ENCODE measurements around the gene ZNF618. TPM values are rescaled to one million over a fixed set of nuclear protein-coding genes. Genes with fewer than 3 reads are reported as not detected.
A peak's percentile ranks its signal among the peaks of the same experiment; 100 is the strongest.
"Not testable (repeated sequence)": the region's sequence is repeated elsewhere in the genome, so short reads cannot be mapped to it uniquely, and the experiment has no call there.

ZNF618 gene
- polyA plus RNA-seq, 1 experiment = 8.7 TPM

GRCh38 chr9:114081441-114082016 is 205.4 kb downstream of the ZNF618 start:
- DNase-seq (ENCODE audit: low read depth, low spot score) = no peak
- ChIA-PET CTCF (interaction anchor here (0.7 to 6.9 kb wide), 16 partner anchors 10 to 286 kb away, joined by 3 to 162 read pairs (median 9); no protein-coding TSS in a partner anchor), POLR2A (no interaction called here)
- TF ChIP-seq, protein P1, sequence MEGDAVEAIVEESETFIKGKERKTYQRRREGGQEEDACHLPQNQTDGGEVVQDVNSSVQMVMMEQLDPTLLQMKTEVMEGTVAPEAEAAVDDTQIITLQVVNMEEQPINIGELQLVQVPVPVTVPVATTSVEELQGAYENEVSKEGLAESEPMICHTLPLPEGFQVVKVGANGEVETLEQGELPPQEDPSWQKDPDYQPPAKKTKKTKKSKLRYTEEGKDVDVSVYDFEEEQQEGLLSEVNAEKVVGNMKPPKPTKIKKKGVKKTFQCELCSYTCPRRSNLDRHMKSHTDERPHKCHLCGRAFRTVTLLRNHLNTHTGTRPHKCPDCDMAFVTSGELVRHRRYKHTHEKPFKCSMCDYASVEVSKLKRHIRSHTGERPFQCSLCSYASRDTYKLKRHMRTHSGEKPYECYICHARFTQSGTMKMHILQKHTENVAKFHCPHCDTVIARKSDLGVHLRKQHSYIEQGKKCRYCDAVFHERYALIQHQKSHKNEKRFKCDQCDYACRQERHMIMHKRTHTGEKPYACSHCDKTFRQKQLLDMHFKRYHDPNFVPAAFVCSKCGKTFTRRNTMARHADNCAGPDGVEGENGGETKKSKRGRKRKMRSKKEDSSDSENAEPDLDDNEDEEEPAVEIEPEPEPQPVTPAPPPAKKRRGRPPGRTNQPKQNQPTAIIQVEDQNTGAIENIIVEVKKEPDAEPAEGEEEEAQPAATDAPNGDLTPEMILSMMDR (IDR thresholded peaks at IDR 0.05; ENCODE audit: low read depth, low read length) = no peak
- Histone ChIP-seq H3K9me3 (ENCODE audit: control insufficient read depth, insufficient read depth, low read length) (no peaks in the 10 kb centered on the region), H3K27me3 (ENCODE audit: control insufficient read depth, insufficient read depth, low read length) (peaks cover 16% of the 10 kb centered on the region), H3K4me3 (ENCODE audit: low read depth, low read length) (no peak overlapping the region), H3K27ac (ENCODE audit: low read depth, low read length) (no peak overlapping the region)

DNA sequence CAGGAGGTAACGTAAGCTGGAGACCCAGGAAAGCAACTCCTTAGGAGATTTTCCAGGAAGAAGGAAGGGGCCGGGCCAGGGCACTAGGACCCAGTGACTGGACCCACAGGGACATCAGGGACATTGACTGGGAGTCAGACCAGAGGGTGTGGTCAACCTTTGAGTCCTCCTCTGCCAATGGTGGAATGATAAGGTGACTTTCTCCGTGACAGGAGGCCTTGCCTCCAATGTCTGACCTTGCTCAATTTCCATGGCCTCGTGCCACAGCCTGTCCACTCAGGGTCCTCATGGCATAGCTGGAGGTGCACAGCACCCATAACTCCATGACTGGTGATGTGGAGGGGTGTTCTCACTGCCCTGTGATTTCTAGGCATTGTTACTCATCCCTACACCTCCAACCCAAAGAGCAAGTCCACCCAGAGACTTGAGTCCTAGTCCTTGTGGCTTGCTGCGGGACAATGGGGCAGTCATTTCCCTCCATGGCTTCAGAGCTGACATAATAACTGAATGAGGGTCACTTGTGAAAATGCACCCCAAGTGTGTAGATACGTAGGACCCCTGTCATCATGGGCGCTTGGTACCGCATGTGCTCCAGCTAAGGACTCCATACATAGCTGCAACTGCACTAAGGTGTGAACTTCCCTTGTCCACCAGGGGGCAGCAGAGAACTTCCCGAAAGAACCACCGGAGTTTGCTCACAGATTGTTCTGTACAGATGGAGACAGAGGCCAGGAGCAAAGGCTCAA is 206.1 kb downstream of the ZNF618 start:
- ChIA-PET POLR2A (interaction anchor here (0.6 kb wide), 1 partner anchor 192 kb away, joined by 6 read pairs; no protein-coding TSS in a partner anchor), CTCF (interaction anchor here (0.5 to 6.9 kb wide), 72 partner anchors 9 to 1882 kb away, joined by 3 to 162 read pairs (median 4); partner anchors contain the start of genes COL27A1 and KIF12)
- TF ChIP-seq, protein P1 (IDR thresholded peaks at IDR 0.05; ENCODE audit: low read depth, low read length) = peak; percentile 93
- Histone ChIP-seq H3K9me3 (ENCODE audit: control insufficient read depth, insufficient read depth, low read length) (no peaks in the 10 kb centered on the region), H3K4me3 (ENCODE audit: low read depth, low read length) (no peak overlapping the region), H3K27me3 (ENCODE audit: control insufficient read depth, insufficient read depth, low read length) (peaks cover 14% of the 10 kb centered on the region), H3K27ac (ENCODE audit: low read depth, low read length) (no peak overlapping the region)
- DNase-seq (ENCODE audit: low read depth, low spot score) = peak; percentile 74

- not testable (repeated sequence) for H3K9me3 ChIP-seq (ENCODE audit: control insufficient read depth, insufficient read depth, low read length); DNase-seq (ENCODE audit: low read depth, low spot score); H3K27me3 ChIP-seq (ENCODE audit: control insufficient read depth, insufficient read depth, low read length); H3K27ac ChIP-seq (ENCODE audit: low read depth, low read length); H3K4me3 ChIP-seq (ENCODE audit: low read depth, low read length)
- ChIA-PET CTCF (interaction anchor here (0.5 to 6.9 kb wide), 69 partner anchors 8 to 1535 kb away, joined by 3 to 162 read pairs (median 4); partner anchors contain the start of genes COL27A1 and KIF12), POLR2A (interaction anchor here (0.6 kb wide), 1 partner anchor 191 kb away, joined by 6 read pairs; no protein-coding TSS in a partner anchor)
Measured at GRCh38 chr9:114082763-114083412, 206.8 kb downstream of the ZNF618 start.

GRCh38 chr9:114083666-114084065 is 207.6 kb downstream of the ZNF618 start:
- CTCF ChIA-PET = interaction anchor here (0.8 to 6.9 kb wide), 25 partner anchors 8 to 381 kb away, joined by 3 to 162 read pairs (median 6); partner anchors contain the start of genes COL27A1 and KIF12
- no peak for DNase-seq (ENCODE audit: low read depth, low spot score)

More at GRCh38 chr9:114083666-114084065, 207.6 kb downstream of the ZNF618 start:
- TF ChIP-seq, protein P1 (IDR thresholded peaks at IDR 0.05; ENCODE audit: low read depth, low read length) = no peak
- Histone ChIP-seq H3K27ac (ENCODE audit: low read depth, low read length) (no peak overlapping the region), H3K4me3 (ENCODE audit: low read depth, low read length) (no peak overlapping the region), H3K9me3 (ENCODE audit: control insufficient read depth, insufficient read depth, low read length) (no peaks in the 10 kb centered on the region), H3K27me3 (ENCODE audit: control insufficient read depth, insufficient read depth, low read length) (peaks cover 11% of the 10 kb centered on the region)
- POLR2A ChIA-PET = no interaction called here
